HG02840 (cell line): ENCODE measurements around the gene USP31.
A peak's percentile ranks its signal among the peaks of the same experiment; 100 is the strongest.
"Not testable (repeated sequence)": the region's sequence is repeated elsewhere in the genome, so short reads cannot be mapped to it uniquely, and the experiment has no call there.

Experiments
- ATAC-seq: cut with Tn5 transposase; IDR thresholded peaks from one replicate; pipeline ENCODE4 v1.9.1; 2021; ENCODE audit warnings: mild to moderate bottlenecking, moderate library complexity, moderate number of reproducible peaks; ENCODE audit not compliant: unreplicated experiment, low FRiP score

Gene USP31

DNA sequence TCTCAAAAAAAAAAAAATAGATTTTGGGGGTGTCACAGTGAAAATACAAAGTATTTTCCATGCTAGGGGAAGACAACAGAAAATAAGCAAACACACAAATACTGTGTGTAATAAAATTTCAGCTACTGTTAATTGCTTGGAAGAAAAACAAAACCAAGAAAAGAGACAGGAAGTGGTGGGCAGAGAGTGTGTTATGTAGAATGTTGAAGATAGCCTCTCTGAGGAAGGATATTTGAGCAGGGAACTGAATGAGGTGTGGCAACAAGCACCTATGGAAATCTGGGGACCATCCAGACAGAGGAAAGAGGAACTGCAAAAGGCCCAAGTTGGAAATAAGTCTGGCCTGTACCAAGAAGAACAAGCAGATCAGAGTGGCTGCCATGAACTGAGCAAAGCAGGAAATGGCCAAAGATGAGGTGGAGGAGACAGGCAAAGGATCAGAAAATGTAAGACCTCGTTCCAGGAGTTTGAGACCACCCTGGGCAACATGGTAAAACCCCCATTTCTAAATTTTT, 7.8 kb upstream of the USP31 start:
- ATAC-seq = no peak

GRCh38 chr16:23156110-23156509, 6.9 kb upstream of the USP31 start:
- no peak for ATAC-seq

GRCh38 chr16:23155445-23156049, 6.3 kb upstream of the USP31 start:
- ATAC-seq = no peak

GRCh38 chr16:23152386-23153178, 3.3 kb upstream of the USP31 start:
- ATAC-seq = no peak

- ATAC-seq = no peak
Measured at GRCh38 chr16:23149993-23150364, 727 bp upstream of the USP31 start.

- ATAC-seq = peak; percentile 41
Measured at GRCh38 chr16:23148513-23149266, 562 bp downstream of the USP31 start.

- ATAC-seq = no peak
Measured at GRCh38 chr16:23148166-23148512, 1.1 kb downstream of the USP31 start.

GRCh38 chr16:23147666-23148065, 1.6 kb downstream of the USP31 start:
- ATAC-seq = no peak

GRCh38 chr16:23146877-23147601, 2.2 kb downstream of the USP31 start:
- ATAC-seq = no peak

- no peak for ATAC-seq
Measured at GRCh38 chr16:23145608-23146007, 3.6 kb downstream of the USP31 start.

GRCh38 chr16:23145186-23145585, 4.1 kb downstream of the USP31 start:
- no peak for ATAC-seq

DNA sequence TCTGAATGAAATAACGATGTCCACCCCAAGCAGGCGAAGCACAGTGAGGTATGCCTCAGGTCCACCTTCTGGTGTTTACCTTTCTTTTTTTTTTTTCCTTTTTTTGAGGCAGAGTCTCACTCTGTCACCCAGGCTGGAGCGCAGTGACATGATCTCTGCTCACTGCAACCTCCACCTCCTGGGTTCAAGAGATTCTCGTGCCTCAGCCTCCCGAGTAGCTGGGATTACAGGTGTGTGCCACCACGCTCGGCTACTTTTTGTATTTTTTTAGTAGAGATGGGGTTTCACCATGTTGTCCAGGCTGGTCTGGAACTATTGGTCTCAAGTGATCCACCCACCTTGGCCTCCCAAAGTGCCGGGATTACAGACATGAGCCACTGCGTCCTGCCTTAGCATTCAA, 4.9 kb downstream of the USP31 start:
- not testable (repeated sequence) for ATAC-seq

GRCh38 chr16:23143391-23143790, 5.9 kb downstream of the USP31 start:
- ATAC-seq = no peak

DNA sequence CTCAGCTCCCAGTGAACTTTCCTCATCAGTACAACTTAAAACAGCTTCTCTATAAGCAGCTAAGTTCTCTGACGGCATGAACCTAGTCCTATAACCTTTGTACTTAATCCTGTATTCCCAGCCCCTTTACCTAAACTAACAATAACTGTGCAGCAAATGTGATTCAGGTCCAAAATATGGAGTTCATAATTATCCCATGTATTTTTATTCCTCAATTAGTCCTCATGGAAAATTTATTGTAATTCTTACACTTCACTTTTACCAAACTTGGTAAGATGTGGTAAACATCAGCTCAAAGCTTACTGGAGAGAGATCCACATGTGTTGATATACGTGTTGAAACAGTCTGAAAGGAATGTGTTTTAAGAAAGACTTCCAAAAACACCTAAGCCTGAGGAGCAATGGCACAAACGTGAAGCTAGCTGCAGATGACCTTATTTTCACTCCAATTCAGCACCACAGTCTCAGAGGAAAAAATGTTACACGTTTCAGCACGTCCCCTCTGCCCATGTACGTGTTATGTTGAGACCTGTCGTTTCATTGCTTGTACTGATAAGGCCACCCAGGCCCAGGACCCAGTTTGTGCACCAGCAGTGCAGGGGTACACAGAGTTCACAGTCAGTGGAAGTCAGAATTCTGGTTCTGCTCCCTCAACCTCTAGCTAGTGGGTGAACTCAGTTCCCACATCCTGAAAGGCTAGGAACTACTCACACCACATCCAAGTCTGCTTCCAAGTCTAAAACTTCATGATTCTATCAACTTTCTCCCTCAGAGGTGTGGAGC, 7.1 kb downstream of the USP31 start:
- no peak for ATAC-seq

- ATAC-seq = no peak
Measured at GRCh38 chr16:23141500-23141899, 7.8 kb downstream of the USP31 start.

GRCh38 chr16:23141033-23141432, 8.2 kb downstream of the USP31 start:
- no peak for ATAC-seq

DNA sequence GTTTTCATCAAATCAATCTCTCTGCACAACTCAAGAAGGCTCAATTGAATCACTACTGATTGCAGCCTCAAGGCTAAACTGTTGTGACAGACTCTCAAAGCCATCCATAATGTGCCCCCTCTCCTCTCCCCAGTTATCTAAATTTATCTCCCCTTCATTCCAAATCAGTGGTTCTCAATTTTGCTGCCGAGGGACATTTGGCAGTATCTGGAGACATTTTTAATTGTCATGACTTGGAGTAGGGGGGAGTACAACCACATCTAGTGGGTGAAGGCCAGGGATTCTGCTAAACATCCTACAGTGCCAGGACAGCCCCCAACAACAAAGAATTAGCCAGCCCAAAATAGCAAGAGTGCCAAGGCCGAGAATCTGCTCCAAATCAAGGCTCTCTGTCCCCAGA, 9.1 kb downstream of the USP31 start:
- no peak for ATAC-seq

DNA sequence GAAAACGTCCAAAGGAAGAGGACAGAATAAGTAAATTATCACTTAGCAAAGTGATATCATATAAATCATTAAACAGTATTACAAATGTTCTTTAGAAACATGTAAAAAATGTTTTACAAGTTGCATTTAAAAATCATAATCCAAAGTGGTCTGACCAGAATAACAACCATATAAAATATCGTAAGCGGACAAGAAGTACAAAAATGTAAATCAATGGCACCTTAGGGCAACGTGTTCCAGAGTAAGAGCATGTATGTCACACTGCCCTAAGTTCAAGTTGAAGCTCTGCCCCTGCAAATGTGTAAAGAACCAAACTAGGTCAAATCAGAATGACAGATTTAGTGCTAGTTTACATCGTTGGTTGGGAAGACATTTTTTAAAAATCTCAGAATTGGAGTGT, 11.4 kb downstream of the USP31 start:
- ATAC-seq = no peak

DNA sequence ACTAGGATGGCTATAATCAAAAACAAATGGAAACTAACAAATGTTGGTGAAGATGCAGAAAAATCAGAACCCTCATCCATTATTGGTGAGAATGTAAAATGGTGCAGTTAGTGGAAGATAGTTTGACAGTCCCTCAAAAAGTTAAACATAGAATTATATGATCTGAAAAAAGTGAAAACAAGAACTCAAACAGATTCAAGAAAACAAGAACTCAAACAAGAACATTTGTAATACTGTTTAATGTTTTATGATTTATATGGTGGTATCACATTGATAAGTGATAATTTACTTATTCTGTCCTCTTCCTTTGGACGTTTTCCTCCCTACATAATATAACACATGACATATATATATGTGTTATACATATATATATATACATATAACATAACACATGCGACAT, 12.0 kb downstream of the USP31 start:
- no peak for ATAC-seq

GRCh38 chr16:23134274-23134673, 15.0 kb downstream of the USP31 start:
- no peak for ATAC-seq
